Caco-2 (cell line): Measurements from ENCODE around the gene APAF1. TPM values are rescaled to one million over a fixed set of nuclear protein-coding genes. Genes with fewer than 3 reads are reported as not detected.

Experiments used
- BruUV-seq: library from RNA; stranded (reverse); fragments of 400-500 nt; replicated peaks from 2 replicates; lab custom pipeline; 2021; lab: Mats Ljungman, UMichigan
- CTCF ChIA-PET: fragments of 300-600 bp; sonication (Branson Sonifier 250); formaldehyde crosslinking; loops from one replicate; lab custom pipeline; 2022; ENCODE audit warnings: antibody characterized with exemption; lab: Charles Lee
- POLR2A ChIA-PET: fragments of 300-600 bp; sonication (Branson Sonifier 250); formaldehyde crosslinking; loops from one replicate; lab custom pipeline; 2022; ENCODE audit warnings: antibody characterized with exemption; lab: Charles Lee
- DNase-seq, 2 experiments: peaks; one replicate each; pipeline versions ENCODE4 v3.0.0 to v3.0.0-alpha.2; 2020 to 2022
- H3K27me3 ChIP-seq: replicated peaks from 2 replicates; pipeline ENCODE4 v1.6.0; 2011; ENCODE audit warnings: low read length; ENCODE audit not compliant: control insufficient read depth, insufficient read depth
- H3K36me3 ChIP-seq: 2 replicates; pipeline ENCODE4 v1.5.1; 2011; ENCODE audit warnings: low read length; ENCODE audit not compliant: control insufficient read depth, insufficient read depth
- H3K4me1 ChIP-seq: fragments of 250-450 bp; sonication (Bioruptor Pico); 2 replicates; pipeline ENCODE4 v1.5.1; 2020; ENCODE audit warnings: mild to moderate bottlenecking
- H3K4me3 ChIP-seq: 2 replicates; pipeline ENCODE4 v1.5.1; 2011; ENCODE audit warnings: low read depth, mild to moderate bottlenecking, control low read depth, low read length
- H3K9me3 ChIP-seq: fragments of 250-450 bp; sonication (Bioruptor Pico); 2 replicates; pipeline ENCODE4 v1.5.1; 2020; ENCODE audit warnings: mild to moderate bottlenecking, moderate library complexity
- H3K27ac Mint-ChIP-seq: one replicate; pipeline ENCODE4 v1.8.0; 2022; ENCODE audit warnings: mixed read lengths; ENCODE audit not compliant: unreplicated experiment
- H3K27me3 Mint-ChIP-seq: one replicate; pipeline ENCODE4 v1.8.0; 2022; ENCODE audit warnings: mixed read lengths; ENCODE audit not compliant: insufficient read depth, unreplicated experiment
- H3K36me3 Mint-ChIP-seq: one replicate; pipeline ENCODE4 v1.8.0; 2022; ENCODE audit warnings: mild to moderate bottlenecking, mixed read lengths; ENCODE audit not compliant: insufficient read depth, unreplicated experiment
- H3K4me1 Mint-ChIP-seq: one replicate; pipeline ENCODE4 v1.8.0; 2022; ENCODE audit warnings: low read depth, mixed read lengths; ENCODE audit not compliant: unreplicated experiment
- H3K4me3 Mint-ChIP-seq: one replicate; pipeline ENCODE4 v1.8.0; 2022; ENCODE audit warnings: mild to moderate bottlenecking, moderate library complexity, mixed read lengths; ENCODE audit not compliant: unreplicated experiment
- H3K9me3 Mint-ChIP-seq: one replicate; pipeline ENCODE4 v1.8.0; 2022; ENCODE audit warnings: mixed read lengths; ENCODE audit not compliant: unreplicated experiment
- intact Hi-C: fragments of 100-400 bp; cut with micrococcal nuclease; formaldehyde crosslinking; loops from one replicate; pipeline ENCODE4 v1.10.0; 2022; ENCODE audit not compliant: unreplicated experiment
- total RNA-seq: library from RNA; stranded (reverse); gene quantifications from 2 replicates; pipeline ENCODE4 v1.2.3, GENCODE V29; 2022
- TF ChIP-seq, protein P1 (sequence below), 2 experiments: fragments of 200-600 bp in 1 of 2; IDR thresholded peaks; 1 replicate in 1 of 2; 2 replicates in 1 of 2; pipeline versions ENCODE4 v1.5.1 to v1.8.0; 2011 to 2022; ENCODE audit warnings: antibody characterized with exemption in 1 of 2, control low read depth in 1 of 2, inconsistent platforms in 1 of 2, low read depth in 1 of 2, low read length in 1 of 2, mild to moderate bottlenecking in 1 of 2, moderate library complexity in 1 of 2; ENCODE audit not compliant: insufficient read depth in 1 of 2, severe bottlenecking in 1 of 2, unreplicated experiment in 1 of 2

Gene APAF1
- total RNA-seq, 1 experiment from 2014 or later = 13.4 TPM

DNA sequence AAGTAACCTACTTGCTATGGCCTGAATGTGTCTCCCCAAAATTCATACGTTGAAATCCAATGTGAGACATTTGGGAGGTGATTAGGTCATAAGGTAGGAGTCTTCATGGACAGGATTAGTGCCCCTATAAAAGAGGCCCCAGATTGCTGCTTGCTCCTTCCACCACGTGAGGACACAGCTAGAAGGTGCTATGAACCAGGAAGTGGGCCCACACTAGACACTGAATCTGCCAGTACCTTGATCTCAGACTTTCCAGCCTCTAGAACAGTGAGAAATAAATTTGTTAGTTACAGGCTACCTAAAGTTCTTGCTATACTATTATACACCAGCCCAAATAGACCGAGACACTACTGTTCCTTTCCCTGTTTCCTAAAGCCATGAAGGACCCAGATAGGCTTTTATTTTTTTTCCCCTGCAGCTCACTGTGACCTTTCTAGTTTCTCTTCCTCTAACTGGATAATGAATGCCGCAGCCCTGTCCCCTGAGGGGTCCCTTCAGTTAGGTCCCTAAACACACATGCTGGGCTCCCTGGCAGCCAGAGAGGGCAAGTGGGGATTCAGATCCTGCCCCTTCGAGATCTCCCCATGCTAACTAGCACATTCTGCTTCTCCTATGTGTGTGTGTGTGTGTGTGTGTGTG, 32.3 kb upstream of the APAF1 start:
- H3K36me3 Mint-ChIP-seq = no peaks in the 10 kb centered on the region
- CTCF ChIA-PET = no interaction called here
- Histone ChIP-seq H3K36me3 (no peaks in the 10 kb centered on the region), H3K9me3 (no peaks in the 10 kb centered on the region), H3K4me1 (no peaks in the 10 kb centered on the region), H3K4me3 (no peak overlapping the region), H3K27me3 (no peaks in the 10 kb centered on the region)
- peaks cover 6% of the 10 kb centered on the region for H3K4me1 Mint-ChIP-seq
- BruUV-seq = no TSS peak
- no peaks in the 10 kb centered on the region for H3K9me3 Mint-ChIP-seq
- no peak for DNase-seq
- H3K27me3 Mint-ChIP-seq = no peaks in the 10 kb centered on the region
- no peak overlapping the region for H3K27ac Mint-ChIP-seq
- no peak overlapping the region for H3K4me3 Mint-ChIP-seq
- intact Hi-C loops = no loop called here
- POLR2A ChIA-PET = no interaction called here
- TF ChIP-seq, protein P1, sequence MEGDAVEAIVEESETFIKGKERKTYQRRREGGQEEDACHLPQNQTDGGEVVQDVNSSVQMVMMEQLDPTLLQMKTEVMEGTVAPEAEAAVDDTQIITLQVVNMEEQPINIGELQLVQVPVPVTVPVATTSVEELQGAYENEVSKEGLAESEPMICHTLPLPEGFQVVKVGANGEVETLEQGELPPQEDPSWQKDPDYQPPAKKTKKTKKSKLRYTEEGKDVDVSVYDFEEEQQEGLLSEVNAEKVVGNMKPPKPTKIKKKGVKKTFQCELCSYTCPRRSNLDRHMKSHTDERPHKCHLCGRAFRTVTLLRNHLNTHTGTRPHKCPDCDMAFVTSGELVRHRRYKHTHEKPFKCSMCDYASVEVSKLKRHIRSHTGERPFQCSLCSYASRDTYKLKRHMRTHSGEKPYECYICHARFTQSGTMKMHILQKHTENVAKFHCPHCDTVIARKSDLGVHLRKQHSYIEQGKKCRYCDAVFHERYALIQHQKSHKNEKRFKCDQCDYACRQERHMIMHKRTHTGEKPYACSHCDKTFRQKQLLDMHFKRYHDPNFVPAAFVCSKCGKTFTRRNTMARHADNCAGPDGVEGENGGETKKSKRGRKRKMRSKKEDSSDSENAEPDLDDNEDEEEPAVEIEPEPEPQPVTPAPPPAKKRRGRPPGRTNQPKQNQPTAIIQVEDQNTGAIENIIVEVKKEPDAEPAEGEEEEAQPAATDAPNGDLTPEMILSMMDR (IDR thresholded peaks at IDR 0.05; ENCODE audit: insufficient read depth in 1 of 2, low read depth in 1 of 2, low read length in 1 of 2, severe bottlenecking in 1 of 2, unreplicated experiment in 1 of 2) = no peak

DNA sequence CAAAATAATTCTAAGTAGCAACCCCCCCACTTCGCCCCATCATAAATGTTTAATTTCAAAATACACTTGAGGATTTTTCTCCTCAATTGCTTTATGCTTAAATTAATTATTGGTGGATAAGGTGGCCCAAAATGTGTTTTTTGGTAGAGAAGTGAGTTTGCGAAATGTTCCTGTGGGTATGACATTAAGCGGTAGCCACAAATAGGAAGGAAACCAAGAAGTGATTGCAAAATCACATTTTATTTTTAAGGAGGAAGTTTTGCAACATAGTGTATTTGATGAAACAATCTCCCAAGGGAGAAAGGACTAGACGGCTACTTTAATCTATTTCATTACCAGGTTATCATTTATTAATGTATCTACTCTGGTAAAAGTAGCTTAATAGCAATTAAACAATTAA, 26.1 kb upstream of the APAF1 start:
- H3K9me3 ChIP-seq = no peaks in the 10 kb centered on the region
- CTCF ChIA-PET = no interaction called here
- H3K9me3 Mint-ChIP-seq = no peaks in the 10 kb centered on the region
- no peaks in the 10 kb centered on the region for H3K4me1 Mint-ChIP-seq
- H3K36me3 Mint-ChIP-seq = no peaks in the 10 kb centered on the region
- no peak for DNase-seq
- TF ChIP-seq, protein P1 (IDR thresholded peaks at IDR 0.05; ENCODE audit: insufficient read depth in 1 of 2, low read depth in 1 of 2, low read length in 1 of 2, severe bottlenecking in 1 of 2, unreplicated experiment in 1 of 2) = no peak
- no TSS peak for BruUV-seq
- no peaks in the 10 kb centered on the region for H3K4me1 ChIP-seq
- intact Hi-C loops = no loop called here
- POLR2A ChIA-PET = no interaction called here
- H3K4me3 Mint-ChIP-seq = no peak overlapping the region
- no peaks in the 10 kb centered on the region for H3K27me3 Mint-ChIP-seq
- H3K27ac Mint-ChIP-seq = no peak overlapping the region
- H3K4me3 ChIP-seq = no peak overlapping the region
- H3K27me3 ChIP-seq = no peaks in the 10 kb centered on the region
- H3K36me3 ChIP-seq = no peaks in the 10 kb centered on the region

DNA sequence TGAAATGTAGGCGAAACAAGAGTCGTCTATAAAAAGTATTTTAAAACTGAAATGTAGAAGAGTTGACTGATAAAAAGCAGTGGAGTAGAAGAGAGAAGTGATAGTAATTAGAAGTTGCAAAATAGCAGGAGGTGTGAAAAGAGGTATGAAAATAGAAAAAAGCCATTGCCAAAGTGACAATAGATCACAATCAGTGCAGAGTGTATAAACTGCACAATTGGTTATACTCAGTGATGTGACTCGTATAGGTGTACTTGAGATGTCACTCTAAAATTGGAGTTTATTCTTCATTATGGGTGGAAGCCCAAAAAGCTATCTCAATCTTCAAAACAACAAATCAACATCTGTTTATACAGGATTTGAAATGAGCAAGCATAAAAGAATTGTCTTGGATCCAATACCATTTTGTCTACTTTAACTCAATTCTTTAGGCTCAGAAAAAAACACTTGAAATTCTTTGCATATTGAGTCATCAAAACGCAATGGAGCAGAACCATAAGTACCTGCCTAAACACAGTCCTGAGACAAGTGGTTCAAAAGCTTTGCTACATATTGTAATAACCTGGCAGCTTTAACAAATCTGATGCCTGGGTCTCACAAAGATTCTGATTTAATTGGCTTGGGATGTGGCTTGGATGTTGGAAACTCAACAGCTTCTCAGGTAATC, 9.3 kb upstream of the APAF1 start:
- Histone ChIP-seq H3K36me3 (no peaks in the 10 kb centered on the region), H3K9me3 (no peaks in the 10 kb centered on the region), H3K4me1 (0 out of 2 replicates have a peak, but pooled peaks cover 7% of the 10 kb centered on the region), H3K27me3 (no peaks in the 10 kb centered on the region), H3K4me3 (no peak overlapping the region)
- H3K9me3 Mint-ChIP-seq = no peaks in the 10 kb centered on the region
- no peaks in the 10 kb centered on the region for H3K36me3 Mint-ChIP-seq
- TF ChIP-seq, protein P1 (IDR thresholded peaks at IDR 0.05; ENCODE audit: insufficient read depth in 1 of 2, low read depth in 1 of 2, low read length in 1 of 2, severe bottlenecking in 1 of 2, unreplicated experiment in 1 of 2) = no peak
- BruUV-seq = no TSS peak
- no peak overlapping the region for H3K27ac Mint-ChIP-seq
- no peak overlapping the region for H3K4me3 Mint-ChIP-seq
- intact Hi-C loops = no loop called here
- peaks cover 7% of the 10 kb centered on the region for H3K4me1 Mint-ChIP-seq
- H3K27me3 Mint-ChIP-seq = no peaks in the 10 kb centered on the region
- no peak for DNase-seq
- ChIA-PET POLR2A (interaction anchor here (0.5 kb wide), 1 partner anchor 40 kb away, joined by 3 read pairs; no protein-coding TSS in a partner anchor), CTCF (no interaction called here)
